Stimulated activated CD8-positive, alpha-beta memory T cell treated with anti-CD3 and anti-CD28 coated beads, Interleukin-15, amount 100 ng/mL, for 24 hours (primary cell): ENCODE measurements around the gene COL20A1.
"Not testable (repeated sequence)": the region's sequence is repeated elsewhere in the genome, so short reads cannot be mapped to it uniquely, and the experiment has no call there.

Experiments
- DNase-seq: peaks from one replicate; pipeline ENCODE4 v3.0.0-alpha.2; 2020; ENCODE audit warnings: low read depth

Gene COL20A1

DNA sequence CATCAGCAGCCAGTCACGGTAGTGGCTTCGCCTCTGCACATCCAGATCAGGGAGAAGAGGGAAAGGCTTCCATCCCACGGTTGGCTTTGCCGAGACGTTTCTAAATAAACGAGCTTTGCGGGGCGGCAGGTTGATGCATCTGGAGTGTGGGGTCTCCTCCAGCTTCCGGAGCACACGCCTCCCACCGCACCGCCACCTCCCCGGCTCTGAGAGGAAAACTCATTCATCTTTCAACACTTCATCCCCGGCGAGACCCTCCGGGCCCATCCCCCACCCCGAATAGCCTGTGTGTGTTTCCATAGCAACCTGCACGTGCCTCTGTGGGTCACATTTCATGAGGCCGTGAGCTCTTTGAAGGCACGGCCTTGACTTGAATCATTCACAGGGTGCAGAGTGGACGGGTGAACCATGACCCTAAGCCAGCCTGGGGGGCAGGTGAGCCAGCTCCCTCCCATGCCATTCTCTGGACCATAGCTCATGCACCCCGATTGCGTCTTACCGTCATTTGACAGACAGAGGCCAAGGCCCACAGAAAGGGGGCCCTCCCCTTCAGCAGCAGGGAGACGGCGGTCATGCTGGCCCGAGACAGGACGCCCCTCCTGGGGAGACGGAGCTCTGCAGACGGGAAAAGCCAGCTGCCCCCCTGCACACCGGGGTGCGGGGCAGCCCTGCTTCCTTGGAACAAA lies 84.4 kb downstream of the COL20A1 start:
- no peak for DNase-seq

DNA sequence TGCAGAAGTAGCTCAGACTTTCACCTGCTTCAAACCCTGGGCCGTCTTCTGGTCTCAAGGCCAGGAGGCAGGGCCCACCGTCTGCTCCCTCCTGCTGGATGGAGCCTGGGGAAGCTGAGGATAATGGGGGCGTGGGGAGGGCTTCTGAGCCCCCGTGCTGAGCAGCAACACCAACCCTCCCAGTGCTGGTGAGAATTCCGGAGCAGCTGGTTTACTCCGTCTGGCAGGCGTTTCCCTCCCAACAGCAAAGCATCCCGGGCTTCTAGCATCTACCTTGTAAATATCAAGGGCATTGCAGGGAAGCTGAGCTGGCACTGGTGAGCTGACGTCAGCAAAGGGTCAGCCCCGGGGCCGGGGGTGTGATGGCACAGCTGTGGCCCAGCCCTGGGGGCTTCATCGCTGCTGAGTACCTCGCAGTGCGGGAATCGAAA lies 85.0 kb downstream of the COL20A1 start:
- no peak for DNase-seq

DNA sequence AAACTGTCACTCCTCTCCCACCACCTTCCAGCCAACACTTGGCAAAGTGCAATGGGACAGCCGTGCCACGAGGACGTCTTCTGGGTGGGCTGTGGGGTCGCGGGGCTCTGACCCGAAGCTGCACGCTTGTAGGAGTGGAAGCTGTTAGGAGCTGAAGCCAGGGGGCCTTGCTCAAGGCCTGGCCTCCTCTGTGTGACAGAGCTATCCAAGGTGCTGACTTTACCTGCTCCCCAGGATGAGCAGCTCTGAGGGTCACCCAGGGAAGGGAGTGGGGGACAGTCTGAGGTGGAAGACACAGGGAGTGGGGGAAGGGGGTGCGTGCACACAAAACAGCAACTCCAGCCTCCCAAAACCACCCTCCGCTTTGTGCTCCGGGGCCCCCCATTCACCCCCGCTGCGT lies 85.6 kb downstream of the COL20A1 start:
- no peak for DNase-seq

DNA sequence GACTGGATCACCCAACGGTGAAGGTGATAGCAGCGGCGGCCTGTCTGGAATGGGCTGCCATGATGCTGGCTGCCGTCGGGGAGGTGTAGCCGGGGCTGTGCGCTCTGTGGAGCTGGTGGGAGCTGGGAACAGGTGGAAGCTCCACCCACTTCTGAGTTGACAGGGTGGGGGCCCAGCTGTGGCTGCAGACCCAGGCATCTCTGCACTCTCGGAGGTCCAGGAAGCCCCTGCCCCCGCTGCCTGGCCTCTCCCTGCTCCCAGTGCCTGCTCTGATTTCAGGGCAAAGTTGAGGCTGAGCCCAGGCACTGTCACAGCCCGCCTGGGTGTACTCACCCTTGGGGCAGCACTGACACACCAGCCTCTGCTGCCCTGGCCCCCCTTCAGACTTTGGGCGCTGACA lies 86.3 kb downstream of the COL20A1 start:
- no peak for DNase-seq

DNA sequence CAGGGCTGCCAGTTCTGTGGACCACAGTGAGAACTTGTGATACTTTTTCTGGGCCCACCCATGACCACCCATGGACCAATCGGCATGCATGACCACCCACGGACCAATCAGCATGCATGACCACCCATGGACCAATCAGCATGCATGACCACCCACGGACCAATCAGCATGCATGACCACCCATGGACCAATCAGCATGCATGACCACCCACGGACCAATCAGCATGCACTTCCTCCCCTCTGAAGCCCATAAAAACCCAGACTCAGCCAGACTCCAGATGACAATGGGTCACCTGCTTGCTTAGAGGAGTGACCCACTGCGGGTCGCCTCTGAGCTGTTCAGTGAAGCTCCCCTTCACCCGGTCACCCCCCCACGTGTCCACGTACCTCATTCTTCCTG lies 86.9 kb downstream of the COL20A1 start:
- DNase-seq = not testable (repeated sequence)

DNA sequence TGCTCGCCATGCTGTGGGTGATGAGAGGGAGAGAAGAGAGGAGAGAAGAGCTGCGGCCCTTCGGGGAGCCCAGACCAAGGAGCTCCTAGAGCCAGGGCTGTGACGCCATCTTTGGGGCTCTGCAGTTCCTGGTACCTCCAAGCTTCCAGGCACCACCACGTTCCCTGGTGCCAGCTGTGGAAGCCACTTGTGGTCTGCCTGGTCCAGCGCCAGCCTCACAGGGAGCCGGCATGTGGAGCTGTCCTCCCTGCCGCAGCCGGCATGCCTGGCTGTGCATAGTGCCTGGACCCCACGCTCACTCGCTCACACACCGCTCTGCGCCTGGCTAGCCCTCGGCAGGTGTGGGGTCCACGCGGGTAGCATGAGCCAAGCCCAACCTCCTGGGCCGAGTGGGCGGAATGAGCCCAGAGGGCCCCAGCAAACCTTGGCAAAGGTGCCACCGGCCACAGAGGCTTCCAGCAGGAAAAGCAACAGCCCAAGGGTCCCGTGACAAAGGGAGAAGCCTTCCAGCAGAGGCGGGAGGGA lies 87.4 kb downstream of the COL20A1 start:
- DNase-seq = no peak

DNA sequence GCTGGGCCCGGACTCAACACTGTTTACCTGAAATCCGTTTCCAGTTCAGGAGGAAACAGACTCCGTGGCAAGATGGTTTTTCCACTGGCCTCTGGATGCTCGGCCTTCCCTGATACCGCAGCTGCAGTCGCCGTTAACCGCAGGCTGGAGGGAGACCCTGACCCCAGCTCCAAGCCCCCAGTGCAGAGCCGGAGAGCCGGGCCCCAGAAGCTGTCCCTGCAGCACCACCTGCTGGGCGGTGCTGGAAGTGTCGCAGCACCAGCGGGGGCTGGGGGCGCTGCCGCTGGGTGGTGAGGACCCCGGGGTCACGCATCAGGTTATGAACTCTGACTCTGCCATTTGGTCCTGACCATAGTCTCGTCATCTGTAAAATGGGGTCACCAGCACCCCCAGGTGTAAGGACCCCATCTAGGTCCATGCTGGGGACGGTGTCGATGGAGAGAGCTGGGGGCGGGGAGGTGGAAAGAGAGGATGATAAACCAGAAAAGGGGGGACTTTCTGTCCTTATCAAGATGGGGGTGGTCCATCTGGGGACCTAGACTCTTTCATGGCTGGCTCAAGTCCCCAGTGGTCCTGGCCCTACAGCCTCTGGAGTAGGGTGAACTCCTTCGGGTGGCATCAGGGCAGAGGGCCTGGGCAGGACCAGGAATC lies 88.9 kb downstream of the COL20A1 start:
- DNase-seq = peak; percentile 32

DNA sequence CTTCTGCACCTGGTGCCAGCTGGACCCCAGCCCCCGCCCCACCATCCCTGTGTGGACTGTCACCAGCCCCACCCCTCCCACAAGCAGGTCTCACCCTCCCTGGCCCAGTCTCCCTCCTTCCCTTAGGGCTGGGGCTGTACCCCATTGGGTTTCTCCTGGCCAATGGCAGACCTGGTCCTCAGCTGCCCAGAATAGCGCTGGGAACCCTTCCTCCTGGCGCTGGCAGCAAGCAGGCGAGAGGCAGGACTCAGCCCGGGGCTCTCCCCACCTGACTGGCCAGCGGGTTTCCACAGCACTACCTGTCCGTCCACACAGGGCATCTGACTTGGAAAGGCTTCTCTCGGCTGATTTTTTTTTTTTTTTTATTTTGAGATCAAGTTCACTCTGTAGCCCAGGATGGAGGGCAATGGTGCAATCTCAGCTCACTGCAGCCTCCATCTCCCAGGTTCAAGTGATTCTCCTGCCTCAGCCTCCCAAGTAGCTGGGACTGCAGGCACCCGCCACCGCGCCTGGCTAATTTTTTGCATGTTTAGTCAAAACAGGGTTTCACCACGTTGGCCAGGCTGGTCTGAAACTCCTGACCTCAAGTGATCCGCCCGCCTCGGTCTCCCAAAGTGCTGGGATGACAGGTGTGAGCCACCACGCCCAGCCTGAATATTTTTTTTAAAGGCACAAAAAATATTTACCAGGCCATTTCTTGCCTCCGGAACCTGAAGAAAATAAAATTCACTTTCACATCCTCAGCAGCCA lies 89.7 kb downstream of the COL20A1 start:
- DNase-seq = no peak

DNA sequence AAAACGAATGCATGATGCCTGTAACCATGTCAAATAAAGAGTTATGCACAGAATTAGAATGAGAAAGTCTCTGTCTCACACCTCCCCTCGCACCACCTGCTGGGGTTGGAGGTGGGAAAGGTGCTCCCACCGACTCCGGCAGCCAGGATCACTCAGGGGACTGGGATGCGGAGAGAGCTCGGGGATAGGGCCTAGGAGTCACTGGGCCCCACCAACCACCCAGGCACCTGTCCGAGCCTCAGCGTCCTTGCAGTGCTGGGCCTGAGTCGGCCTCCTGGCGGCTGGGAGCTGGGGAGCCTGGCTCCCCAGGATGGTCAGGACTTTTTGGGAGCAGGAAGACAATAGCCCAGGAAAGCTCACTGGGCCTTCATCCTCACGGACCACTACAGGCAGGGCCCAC lies 90.6 kb downstream of the COL20A1 start:
- no peak for DNase-seq

DNA sequence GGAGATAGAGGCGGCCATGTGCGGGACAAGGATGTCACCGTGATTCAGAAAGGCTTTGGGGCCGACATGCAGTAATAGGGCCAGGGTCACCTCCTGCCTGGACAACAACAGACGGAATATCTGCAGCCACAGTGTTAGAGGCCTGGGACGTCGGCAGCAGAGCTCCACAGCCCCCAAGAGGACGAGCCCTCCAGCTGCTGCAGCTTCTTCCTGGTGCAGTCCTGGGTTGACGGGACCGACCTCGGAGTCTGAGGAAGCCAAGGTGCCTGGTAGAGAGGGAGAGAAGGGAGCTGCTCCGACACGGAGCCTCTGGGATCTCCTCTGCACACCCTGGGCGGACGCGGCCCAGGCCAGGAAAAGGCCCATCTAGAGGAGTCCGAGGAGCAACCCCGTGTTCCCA lies 91.3 kb downstream of the COL20A1 start:
- no peak for DNase-seq
